DOHH2 (cell line): ENCODE measurements around the gene STX17.
"Not testable (repeated sequence)": the region's sequence is repeated elsewhere in the genome, so short reads cannot be mapped to it uniquely, and the experiment has no call there.

Source experiments
- H3F3A ChIP-seq: fragments of 200-600 bp; sonication (generic), shearing (Covaris generic); 2 replicates; pipeline ENCODE4 v1.6.0; 2016; ENCODE audit warnings: antibody characterized with exemption, mild to moderate bottlenecking; ENCODE audit not compliant: control insufficient read depth, insufficient read depth
- H3K27ac ChIP-seq: fragments of 200-600 bp; sonication (generic); 2 replicates; pipeline ENCODE4 v1.5.1; 2014; ENCODE audit warnings: low read depth, mild to moderate bottlenecking, low read length, moderate library complexity
- H3K27me3 ChIP-seq: fragments of 200-600 bp; sonication (generic); 2 replicates; pipeline ENCODE4 v1.6.1; 2014; ENCODE audit warnings: mild to moderate bottlenecking, low read length, mixed read lengths; ENCODE audit not compliant: control insufficient read depth
- H3K36me3 ChIP-seq: fragments of 200-600 bp; sonication (generic); 2 replicates; pipeline ENCODE4 v1.6.1; 2014; ENCODE audit warnings: mild to moderate bottlenecking, low read length, moderate library complexity, mixed read lengths; ENCODE audit not compliant: control insufficient read depth
- H3K4me1 ChIP-seq: fragments of 200-600 bp; sonication (generic); 2 replicates; pipeline ENCODE4 v1.6.1; 2014; ENCODE audit warnings: mild to moderate bottlenecking, low read length, mixed read lengths; ENCODE audit not compliant: control insufficient read depth
- H3K4me2 ChIP-seq: fragments of 200-600 bp; sonication (generic); 2 replicates; pipeline ENCODE4 v1.6.0; 2014; ENCODE audit warnings: mild to moderate bottlenecking, low read length, moderate library complexity
- H3K4me3 ChIP-seq: fragments of 200-600 bp; sonication (generic); 2 replicates; pipeline ENCODE4 v1.5.1; 2014; ENCODE audit warnings: mild to moderate bottlenecking, low read length, mixed read lengths
- H3K79me2 ChIP-seq: fragments of 200-600 bp; sonication (generic); 2 replicates; pipeline ENCODE4 v1.6.1; 2014; ENCODE audit warnings: mild to moderate bottlenecking, low read length, mixed read lengths; ENCODE audit not compliant: control insufficient read depth
- H3K9me2 ChIP-seq: fragments of 200-600 bp; sonication (generic); replicated peaks from 2 replicates; pipeline ENCODE4 v1.6.1; 2014; ENCODE audit warnings: mild to moderate bottlenecking, low read length, mixed read lengths; ENCODE audit not compliant: control insufficient read depth
- H3K9me3 ChIP-seq: fragments of 200-600 bp; sonication (generic); 2 replicates; pipeline ENCODE4 v1.6.1; 2014; ENCODE audit warnings: antibody characterized with exemption, low read length, mixed read lengths; ENCODE audit not compliant: control insufficient read depth, insufficient read depth
- H4K20me1 ChIP-seq: fragments of 200-600 bp; sonication (generic); 2 replicates; pipeline ENCODE4 v1.6.0; 2014; ENCODE audit warnings: low read depth, mild to moderate bottlenecking, antibody characterized with exemption, low read length, moderate library complexity; ENCODE audit not compliant: control insufficient read depth, insufficient read depth
- EZH2phosphoT487 ChIP-seq: fragments of 200-600 bp; sonication (generic); IDR thresholded peaks from 2 replicates; pipeline ENCODE4 v1.6.1; 2017; ENCODE audit warnings: borderline replicate concordance, mild to moderate bottlenecking, antibody characterized with exemption, low read length, moderate library complexity, mixed read lengths
- TF ChIP-seq, protein P1 (sequence below): fragments of 200-600 bp; sonication (generic); IDR thresholded peaks from one replicate; pipeline ENCODE4 v1.5.1; 2014; ENCODE audit warnings: antibody characterized with exemption, mild to moderate bottlenecking, low read depth, low read length; ENCODE audit not compliant: poor library complexity, severe bottlenecking

Gene STX17

DNA sequence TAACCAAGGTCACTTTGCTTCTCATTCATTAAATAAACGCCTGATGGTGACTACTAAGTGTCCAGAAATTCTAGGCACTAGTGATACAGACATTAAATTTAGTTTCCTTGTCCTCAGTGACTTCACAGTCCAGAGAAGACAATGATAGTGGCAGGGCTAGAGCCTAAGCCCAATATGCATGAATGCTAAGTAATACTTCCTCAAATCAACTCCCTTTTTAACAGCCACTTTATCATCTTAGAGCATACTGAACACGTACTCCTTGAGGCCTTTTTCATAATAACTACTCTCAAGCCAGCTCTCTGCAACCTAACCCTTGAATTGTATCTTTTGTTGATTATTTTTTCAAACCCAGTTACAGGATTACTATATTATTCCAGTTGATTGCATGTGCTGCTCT, 74.1 kb downstream of the STX17 start:
- Histone ChIP-seq H3K79me2 (no peaks in the 10 kb centered on the region), H3K4me2 (no peak overlapping the region), H3K9me2 (no peaks in the 10 kb centered on the region)

DNA sequence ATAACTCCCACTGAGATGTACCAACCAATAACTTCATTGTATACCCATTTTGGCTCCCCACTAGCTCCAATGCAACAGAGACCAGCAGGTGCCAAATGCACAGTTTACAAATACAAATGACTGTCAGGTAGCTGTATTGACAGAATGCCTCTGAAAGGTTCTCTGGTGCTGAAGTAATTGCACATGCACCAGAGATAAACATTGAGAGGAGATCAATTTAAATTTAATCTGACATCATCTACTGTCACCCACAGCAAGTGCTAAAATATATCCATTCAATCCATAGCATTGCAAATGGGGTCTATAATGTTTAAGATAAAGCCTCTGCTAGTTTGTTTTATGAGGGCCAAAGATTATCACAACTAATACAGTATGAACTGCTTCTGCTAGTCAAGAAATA, 80.2 kb downstream of the STX17 start:
- no peak overlapping the region for H3K27ac ChIP-seq
- no peak overlapping the region for H3K4me3 ChIP-seq
- H3F3A ChIP-seq, result no peaks in the 10 kb centered on the region
- TF ChIP-seq EZH2phosphoT487, result no peak
- TF ChIP-seq, protein P1, sequence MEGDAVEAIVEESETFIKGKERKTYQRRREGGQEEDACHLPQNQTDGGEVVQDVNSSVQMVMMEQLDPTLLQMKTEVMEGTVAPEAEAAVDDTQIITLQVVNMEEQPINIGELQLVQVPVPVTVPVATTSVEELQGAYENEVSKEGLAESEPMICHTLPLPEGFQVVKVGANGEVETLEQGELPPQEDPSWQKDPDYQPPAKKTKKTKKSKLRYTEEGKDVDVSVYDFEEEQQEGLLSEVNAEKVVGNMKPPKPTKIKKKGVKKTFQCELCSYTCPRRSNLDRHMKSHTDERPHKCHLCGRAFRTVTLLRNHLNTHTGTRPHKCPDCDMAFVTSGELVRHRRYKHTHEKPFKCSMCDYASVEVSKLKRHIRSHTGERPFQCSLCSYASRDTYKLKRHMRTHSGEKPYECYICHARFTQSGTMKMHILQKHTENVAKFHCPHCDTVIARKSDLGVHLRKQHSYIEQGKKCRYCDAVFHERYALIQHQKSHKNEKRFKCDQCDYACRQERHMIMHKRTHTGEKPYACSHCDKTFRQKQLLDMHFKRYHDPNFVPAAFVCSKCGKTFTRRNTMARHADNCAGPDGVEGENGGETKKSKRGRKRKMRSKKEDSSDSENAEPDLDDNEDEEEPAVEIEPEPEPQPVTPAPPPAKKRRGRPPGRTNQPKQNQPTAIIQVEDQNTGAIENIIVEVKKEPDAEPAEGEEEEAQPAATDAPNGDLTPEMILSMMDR, result no peak
- peaks cover 21% of the 10 kb centered on the region for H3K36me3 ChIP-seq
- H3K9me3 ChIP-seq, result no peaks in the 10 kb centered on the region
- H3K27me3 ChIP-seq, result no peaks in the 10 kb centered on the region
- H3K79me2 ChIP-seq, result no peaks in the 10 kb centered on the region
- H3K4me2 ChIP-seq, result no peak overlapping the region
- H4K20me1 ChIP-seq, result no peaks in the 10 kb centered on the region
- no peaks in the 10 kb centered on the region for H3K4me1 ChIP-seq
- no peaks in the 10 kb centered on the region for H3K9me2 ChIP-seq

More for the DNA sequence above, 74.1 kb downstream of the STX17 start:
- TF ChIP-seq, protein P1, result no peak
- no peak for TF ChIP-seq EZH2phosphoT487
- no peaks in the 10 kb centered on the region for H3F3A ChIP-seq
- H3K9me3 ChIP-seq, result no peaks in the 10 kb centered on the region
- no peak overlapping the region for H3K27ac ChIP-seq
- no peaks in the 10 kb centered on the region for H4K20me1 ChIP-seq
- no peaks in the 10 kb centered on the region for H3K27me3 ChIP-seq
- no peak overlapping the region for H3K4me3 ChIP-seq
- no peaks in the 10 kb centered on the region for H3K4me1 ChIP-seq
- peaks cover 25% of the 10 kb centered on the region for H3K36me3 ChIP-seq

DNA sequence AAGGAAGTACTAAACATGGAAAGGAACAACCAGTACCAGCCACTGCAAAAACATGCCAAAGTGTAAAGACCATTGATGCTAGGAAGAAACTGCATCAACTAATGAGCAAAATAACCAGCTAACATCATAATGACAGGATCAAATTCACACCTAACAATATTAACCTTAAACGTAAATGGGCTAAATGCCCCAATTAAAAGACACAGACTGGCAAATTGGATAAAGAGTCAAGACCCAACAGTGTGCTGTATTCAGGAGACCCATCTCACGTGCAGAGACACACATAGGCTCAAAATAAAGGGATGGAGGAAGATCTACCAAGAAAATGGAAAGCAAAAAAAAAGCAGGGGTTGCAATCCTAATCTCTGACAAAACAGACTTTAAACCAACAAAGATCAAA, 84.1 kb downstream of the STX17 start:
- H3K27ac ChIP-seq, H3K9me2 ChIP-seq, H3K36me3 ChIP-seq, H3K4me1 ChIP-seq, H3K9me3 ChIP-seq, H3K79me2 ChIP-seq, H3K4me2 ChIP-seq, H3F3A ChIP-seq, H3K27me3 ChIP-seq, H4K20me1 ChIP-seq, H3K4me3 ChIP-seq: not testable (repeated sequence)

DNA sequence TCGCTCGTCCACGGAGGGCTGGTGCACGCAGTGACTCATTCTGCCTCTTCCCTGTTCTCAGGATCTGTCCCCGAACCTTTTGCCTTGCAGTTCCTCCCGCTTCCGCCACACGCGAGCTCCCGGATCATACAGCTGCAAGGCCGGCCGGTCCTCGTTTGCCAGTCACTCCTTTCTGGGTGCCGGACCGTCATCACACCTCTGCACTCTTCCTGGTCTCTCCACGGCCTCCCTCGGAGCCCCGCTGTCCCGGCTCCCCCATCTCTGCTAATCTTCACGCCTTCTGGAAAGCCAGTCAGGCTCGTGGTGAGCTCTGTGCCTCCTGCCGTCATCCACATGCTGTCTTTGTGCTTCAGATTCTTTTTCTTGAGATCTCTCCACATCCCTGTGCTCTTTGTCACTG, 91.8 kb downstream of the STX17 start:
- Histone ChIP-seq H3K4me2 (no peak overlapping the region), H3K36me3 (peaks cover 26% of the 10 kb centered on the region), H3F3A (no peaks in the 10 kb centered on the region), H3K9me2 (no peaks in the 10 kb centered on the region), H3K4me3 (no peak overlapping the region), H3K27ac (no peak overlapping the region), H3K27me3 (no peaks in the 10 kb centered on the region), H3K79me2 (no peaks in the 10 kb centered on the region), H3K9me3 (no peaks in the 10 kb centered on the region), H4K20me1 (no peaks in the 10 kb centered on the region), H3K4me1 (no peaks in the 10 kb centered on the region)
- TF ChIP-seq, protein P1, result no peak
- no peak for TF ChIP-seq EZH2phosphoT487
